Kidney epithelial cell (primary cell): ENCODE data around the gene SYT14. TPM values are rescaled to one million over a fixed set of nuclear protein-coding genes. Genes with fewer than 3 reads are reported as not detected.
"Not testable (repeated sequence)": the region's sequence is repeated elsewhere in the genome, so short reads cannot be mapped to it uniquely, and the experiment has no call there.

Experiments
- DNase-seq: peaks from one replicate; pipeline ENCODE4 v3.0.0-alpha.2; 2010; ENCODE audit warnings: low read depth
- H3K27me3 ChIP-seq: 2 replicates; pipeline ENCODE4 v1.6.0; 2011; ENCODE audit warnings: low read length; ENCODE audit not compliant: control insufficient read depth, insufficient read depth
- H3K36me3 ChIP-seq: 2 replicates; pipeline ENCODE4 v1.5.1; 2011; ENCODE audit warnings: low read length; ENCODE audit not compliant: control insufficient read depth, insufficient read depth
- H3K4me3 ChIP-seq: 2 replicates; pipeline ENCODE4 v1.5.1; 2011; ENCODE audit warnings: low read depth, mild to moderate bottlenecking, control low read depth, low read length
- CTCF ChIP-seq: IDR thresholded peaks from 2 replicates; pipeline ENCODE4 v1.5.1; 2011; ENCODE audit warnings: mild to moderate bottlenecking, moderate library complexity, low read length, control low read depth, inconsistent platforms; ENCODE audit not compliant: insufficient read depth, poor library complexity, severe bottlenecking
- total RNA-seq: library from RNA; depleted of rRNA; stranded (reverse); fragments of >200 nt; gene quantifications from 2 replicates; pipeline ENCODE4 v1.2.3, GENCODE V29; 2015

SYT14 gene
- total RNA-seq, 1 donor from 2014 or later: 32.6 TPM

- no peak overlapping the region for H3K4me3 ChIP-seq
- H3K36me3 ChIP-seq: peaks cover 1% of the 10 kb centered on the region
- H3K27me3 ChIP-seq: no peaks in the 10 kb centered on the region
- DNase-seq: no peak
- no peak for TF ChIP-seq CTCF
These were observed 111.6 kb downstream of the SYT14 start for GRCh38 chr1:210049616-210050015.

- not testable (repeated sequence) for H3K36me3 ChIP-seq
These were observed 112.5 kb downstream of the SYT14 start for GRCh38 chr1:210050491-210050890.

DNA sequence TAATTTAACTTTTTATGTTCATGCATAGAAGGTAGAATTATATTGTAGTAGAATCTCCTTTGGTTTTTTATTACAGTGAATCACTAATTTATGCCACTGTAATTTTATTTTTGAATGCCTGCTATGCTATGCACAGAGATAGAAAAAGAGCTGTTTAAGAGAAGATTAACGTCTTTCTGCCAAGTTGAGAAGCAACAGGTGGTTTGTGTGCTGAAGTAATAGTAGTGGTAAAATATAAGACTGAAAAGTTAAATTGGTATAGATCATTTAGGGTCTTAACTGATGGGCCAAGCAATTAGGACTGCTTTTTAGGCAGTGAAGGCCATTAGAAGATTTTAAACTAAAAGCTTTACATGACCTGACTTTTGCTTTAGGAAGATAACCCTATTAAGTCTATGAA, 115.1 kb downstream of the SYT14 start:
- Histone ChIP-seq H3K27me3 (no peaks in the 10 kb centered on the region), H3K4me3 (no peak overlapping the region), H3K36me3 (peaks cover 1% of the 10 kb centered on the region)
- no peak for TF ChIP-seq CTCF
- no peak for DNase-seq

More at GRCh38 chr1:210050491-210050890, 112.5 kb downstream of the SYT14 start:
- DNase-seq, H3K27me3 ChIP-seq, H3K4me3 ChIP-seq: not testable (repeated sequence)

DNA sequence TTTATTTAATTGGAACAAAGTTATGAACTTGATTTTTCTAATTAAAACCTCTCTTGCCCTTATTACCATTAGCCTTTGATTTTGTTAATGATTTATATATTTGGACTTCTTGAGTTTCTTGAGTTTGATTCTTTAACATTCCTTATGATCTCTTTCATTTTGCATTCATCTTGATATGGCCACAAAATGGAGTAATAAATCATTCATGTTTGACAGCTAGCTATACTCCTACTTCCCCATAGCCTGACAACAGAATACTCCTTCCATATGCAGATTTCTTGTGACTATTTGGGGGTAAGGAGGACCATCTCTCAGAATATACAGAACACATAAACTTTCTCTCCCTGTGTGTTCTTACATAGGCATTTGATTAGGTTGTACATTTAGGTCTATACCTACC, 119.6 kb downstream of the SYT14 start:
- no peak for TF ChIP-seq CTCF
- no peaks in the 10 kb centered on the region for H3K27me3 ChIP-seq
- no peak for DNase-seq
- H3K4me3 ChIP-seq: no peak overlapping the region
- no peaks in the 10 kb centered on the region for H3K36me3 ChIP-seq

DNA sequence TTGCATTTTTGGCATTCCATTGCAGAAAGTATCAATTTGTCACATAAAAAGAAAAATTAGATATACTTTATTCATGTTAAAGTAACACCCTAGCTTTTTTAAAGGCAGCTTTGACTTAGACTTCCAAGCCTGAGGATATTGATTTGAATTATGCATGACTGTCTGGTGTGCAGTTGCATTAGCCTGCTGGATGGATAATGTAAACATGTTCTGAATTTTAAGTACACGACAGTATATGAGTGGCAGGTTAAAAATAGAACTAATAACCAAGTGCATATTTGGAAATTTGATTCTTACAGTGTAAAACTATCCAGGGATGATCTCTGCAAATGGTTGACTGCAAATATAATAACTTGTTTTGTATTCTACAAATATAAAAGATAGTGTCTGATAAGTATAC, 124.0 kb downstream of the SYT14 start:
- Histone ChIP-seq H3K4me3 (no peak overlapping the region), H3K27me3 (no peaks in the 10 kb centered on the region), H3K36me3 (no peaks in the 10 kb centered on the region)
- no peak for DNase-seq
- TF ChIP-seq CTCF: no peak

DNA sequence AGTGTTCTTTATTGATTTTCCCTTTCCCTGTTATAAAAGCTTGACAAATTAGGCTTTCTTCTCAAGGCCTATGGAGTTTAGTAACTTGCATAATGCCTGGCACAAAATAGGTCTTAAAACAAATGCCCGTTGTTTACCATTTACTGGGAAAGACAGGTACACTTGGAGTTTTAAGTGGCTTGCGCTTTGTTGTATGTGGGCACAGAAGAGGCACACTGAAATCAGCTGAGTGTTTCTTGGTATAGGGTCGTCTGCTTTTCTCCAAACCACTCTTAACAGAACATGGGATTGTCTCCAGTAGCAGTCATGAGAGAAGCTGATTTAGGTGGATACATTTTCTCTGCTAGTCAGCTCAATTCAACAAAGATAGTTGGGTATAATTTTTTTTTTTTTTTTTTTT, 132.5 kb downstream of the SYT14 start:
- TF ChIP-seq CTCF: no peak
- H3K4me3 ChIP-seq: no peak overlapping the region

DNA sequence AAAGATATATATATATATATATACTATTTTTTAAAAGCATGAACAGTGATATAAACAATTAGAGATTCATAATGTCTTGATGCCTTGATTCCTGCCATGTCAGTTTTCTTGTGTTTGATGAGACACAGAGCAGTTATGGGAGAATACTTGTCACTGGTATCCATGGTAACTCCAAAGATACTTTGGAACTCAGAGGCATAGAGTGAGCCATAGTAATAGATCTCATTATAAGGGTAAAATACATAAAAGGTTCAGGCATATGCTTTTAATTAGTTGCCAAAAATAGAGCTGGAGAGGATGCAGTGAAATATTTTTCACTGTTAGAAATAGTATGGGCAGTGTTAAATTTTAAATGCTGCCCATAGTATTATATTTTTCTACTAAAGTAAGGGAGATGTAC, 134.1 kb downstream of the SYT14 start:
- H3K4me3 ChIP-seq: no peak overlapping the region
- no peaks in the 10 kb centered on the region for H3K36me3 ChIP-seq
- no peak for TF ChIP-seq CTCF
- no peaks in the 10 kb centered on the region for H3K27me3 ChIP-seq
- DNase-seq: no peak

More for the DNA sequence above, 132.5 kb downstream of the SYT14 start:
- H3K36me3 ChIP-seq: no peaks in the 10 kb centered on the region
- H3K27me3 ChIP-seq: no peaks in the 10 kb centered on the region
- no peak for DNase-seq
